Loucy (cell line): Measurements from ENCODE around the gene FAM210B.

Experiments
- H2AFZ ChIP-seq: fragments of 200-600 bp; sonication (generic); 2 replicates; pipeline ENCODE4 v1.6.0; 2016; ENCODE audit warnings: antibody characterized with exemption, mild to moderate bottlenecking, low read length, moderate library complexity
- H3F3A ChIP-seq: fragments of 200-600 bp; 2 replicates; pipeline ENCODE4 v1.6.0; 2016; ENCODE audit warnings: antibody characterized with exemption, low read depth, mild to moderate bottlenecking
- H3K27me3 ChIP-seq: fragments of 200-600 bp; sonication (generic); 2 replicates; pipeline ENCODE4 v1.6.1; 2014; ENCODE audit warnings: low read length, mild to moderate bottlenecking; ENCODE audit not compliant: insufficient read depth, poor library complexity, severe bottlenecking
- H3K36me3 ChIP-seq: fragments of 200-600 bp; sonication (generic); 2 replicates; pipeline ENCODE4 v1.6.1; 2016; ENCODE audit warnings: low read length; ENCODE audit not compliant: insufficient read depth
- H3K4me1 ChIP-seq: fragments of 200-600 bp; sonication (generic); 2 replicates; pipeline ENCODE4 v1.5.1; 2014; ENCODE audit warnings: low read length, mild to moderate bottlenecking; ENCODE audit not compliant: insufficient read depth, poor library complexity, severe bottlenecking
- H3K4me2 ChIP-seq: fragments of 200-600 bp; sonication (generic); 2 replicates; pipeline ENCODE4 v1.6.0; 2014; ENCODE audit warnings: antibody characterized with exemption, low read length, low read depth, mild to moderate bottlenecking; ENCODE audit not compliant: poor library complexity, severe bottlenecking
- H3K4me3 ChIP-seq: fragments of 200-600 bp; sonication (generic); 2 replicates; pipeline ENCODE4 v1.5.1; 2014; ENCODE audit warnings: low read length, mild to moderate bottlenecking, mixed read lengths; ENCODE audit not compliant: poor library complexity, severe bottlenecking
- H3K79me2 ChIP-seq: fragments of 200-600 bp; sonication (generic); 2 replicates; pipeline ENCODE4 v1.6.1; 2014; ENCODE audit warnings: low read length; ENCODE audit not compliant: insufficient read depth
- H3K9ac ChIP-seq: fragments of 200-600 bp; sonication (generic); 2 replicates; pipeline ENCODE4 v1.6.0; 2014; ENCODE audit warnings: mild to moderate bottlenecking, low read depth, low read length, moderate library complexity; ENCODE audit not compliant: poor library complexity, severe bottlenecking
- H3K9me2 ChIP-seq: fragments of 200-600 bp; sonication (generic); replicated peaks from 2 replicates; pipeline ENCODE4 v1.6.1; 2016; ENCODE audit warnings: low read depth, low read length, mixed read lengths
- H3K9me3 ChIP-seq: fragments of 200-600 bp; sonication (generic); 2 replicates; pipeline ENCODE4 v1.6.1; 2014; ENCODE audit warnings: mild to moderate bottlenecking, antibody characterized with exemption, low read length, low read depth; ENCODE audit not compliant: insufficient read depth
- H4K20me1 ChIP-seq: fragments of 200-600 bp; sonication (generic); 2 replicates; pipeline ENCODE4 v1.6.0; 2014; ENCODE audit warnings: antibody characterized with exemption, low read length, mild to moderate bottlenecking; ENCODE audit not compliant: insufficient read depth, poor library complexity, severe bottlenecking
- EZH2phosphoT487 ChIP-seq: fragments of 200-600 bp; IDR thresholded peaks from 2 replicates; pipeline ENCODE4 v1.6.1; 2018; ENCODE audit warnings: antibody characterized with exemption, mild to moderate bottlenecking, moderate library complexity, borderline replicate concordance
- TF ChIP-seq, protein P1 (sequence below): fragments of 200-600 bp; sonication (generic); conservative IDR thresholded peaks from 2 replicates; pipeline ENCODE4 v1.5.1; 2014; ENCODE audit warnings: mild to moderate bottlenecking, antibody characterized with exemption, low read length

FAM210B gene

DNA sequence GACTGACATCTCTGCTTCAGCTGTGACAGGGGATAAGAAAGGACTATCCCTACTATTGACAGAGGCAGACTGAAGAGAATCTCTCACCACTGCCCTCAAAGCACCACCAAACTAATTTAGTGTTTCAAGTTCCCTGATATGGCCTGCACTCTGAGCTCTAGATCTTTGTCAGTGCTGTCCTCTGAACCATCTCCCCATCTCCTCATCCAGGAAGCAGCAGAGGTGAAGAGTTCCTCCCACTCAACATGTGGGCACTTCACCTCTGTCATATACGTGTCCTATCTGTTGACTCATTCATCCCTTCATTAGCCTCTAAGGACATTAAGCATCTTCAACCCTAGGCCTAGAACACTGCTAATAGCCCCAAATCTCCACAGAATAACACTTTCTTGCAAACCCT is 14.1 kb downstream of the FAM210B start:
- Histone ChIP-seq H3K9me2 (no peaks in the 10 kb centered on the region), H3K4me3 (no peak overlapping the region), H3K9ac (no peak overlapping the region), H4K20me1 (peaks cover 18% of the 10 kb centered on the region), H3K9me3 (no peaks in the 10 kb centered on the region), H3K36me3 (peaks cover 85% of the 10 kb centered on the region), H3K4me1 (no peaks in the 10 kb centered on the region), H2AFZ (no peak overlapping the region), H3F3A (no peaks in the 10 kb centered on the region; the same call in 1 of the 2 replicates), H3K27me3 (no peaks in the 10 kb centered on the region), H3K4me2 (no peak overlapping the region), H3K79me2 (peaks cover 62% of the 10 kb centered on the region)
- TF ChIP-seq EZH2phosphoT487, result no peak
- TF ChIP-seq, protein P1, sequence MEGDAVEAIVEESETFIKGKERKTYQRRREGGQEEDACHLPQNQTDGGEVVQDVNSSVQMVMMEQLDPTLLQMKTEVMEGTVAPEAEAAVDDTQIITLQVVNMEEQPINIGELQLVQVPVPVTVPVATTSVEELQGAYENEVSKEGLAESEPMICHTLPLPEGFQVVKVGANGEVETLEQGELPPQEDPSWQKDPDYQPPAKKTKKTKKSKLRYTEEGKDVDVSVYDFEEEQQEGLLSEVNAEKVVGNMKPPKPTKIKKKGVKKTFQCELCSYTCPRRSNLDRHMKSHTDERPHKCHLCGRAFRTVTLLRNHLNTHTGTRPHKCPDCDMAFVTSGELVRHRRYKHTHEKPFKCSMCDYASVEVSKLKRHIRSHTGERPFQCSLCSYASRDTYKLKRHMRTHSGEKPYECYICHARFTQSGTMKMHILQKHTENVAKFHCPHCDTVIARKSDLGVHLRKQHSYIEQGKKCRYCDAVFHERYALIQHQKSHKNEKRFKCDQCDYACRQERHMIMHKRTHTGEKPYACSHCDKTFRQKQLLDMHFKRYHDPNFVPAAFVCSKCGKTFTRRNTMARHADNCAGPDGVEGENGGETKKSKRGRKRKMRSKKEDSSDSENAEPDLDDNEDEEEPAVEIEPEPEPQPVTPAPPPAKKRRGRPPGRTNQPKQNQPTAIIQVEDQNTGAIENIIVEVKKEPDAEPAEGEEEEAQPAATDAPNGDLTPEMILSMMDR, result no peak

DNA sequence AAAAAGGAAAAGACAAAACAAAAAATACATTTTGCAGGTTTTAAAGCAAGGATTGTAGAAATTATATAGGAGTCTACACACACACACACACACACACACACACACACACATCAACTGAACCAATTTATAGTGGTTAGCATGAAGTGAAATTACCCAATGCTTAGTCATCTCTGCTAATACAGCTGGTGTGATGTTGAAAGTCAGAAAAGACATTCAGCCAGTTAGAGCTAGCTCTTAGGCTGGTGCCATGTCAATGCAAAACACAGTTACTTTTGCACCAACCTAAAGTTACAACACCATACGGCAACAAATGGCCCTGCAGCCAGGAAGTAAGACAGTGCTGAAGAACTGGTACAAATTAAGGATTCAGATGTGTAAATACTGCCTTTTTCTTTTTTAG is 15.2 kb downstream of the FAM210B start:
- Histone ChIP-seq H2AFZ (no peak overlapping the region), H3K27me3 (no peaks in the 10 kb centered on the region), H3K79me2 (peaks cover 73% of the 10 kb centered on the region), H4K20me1 (peaks cover 23% of the 10 kb centered on the region), H3K4me2 (no peak overlapping the region), H3K4me3 (no peak overlapping the region), H3F3A (no peaks in the 10 kb centered on the region; the same call in 1 of the 2 replicates), H3K4me1 (no peaks in the 10 kb centered on the region), H3K9me3 (no peaks in the 10 kb centered on the region), H3K9ac (no peak overlapping the region), H3K9me2 (no peaks in the 10 kb centered on the region), H3K36me3 (peaks cover 87% of the 10 kb centered on the region)
- no peak for TF ChIP-seq EZH2phosphoT487
- TF ChIP-seq, protein P1, result no peak

DNA sequence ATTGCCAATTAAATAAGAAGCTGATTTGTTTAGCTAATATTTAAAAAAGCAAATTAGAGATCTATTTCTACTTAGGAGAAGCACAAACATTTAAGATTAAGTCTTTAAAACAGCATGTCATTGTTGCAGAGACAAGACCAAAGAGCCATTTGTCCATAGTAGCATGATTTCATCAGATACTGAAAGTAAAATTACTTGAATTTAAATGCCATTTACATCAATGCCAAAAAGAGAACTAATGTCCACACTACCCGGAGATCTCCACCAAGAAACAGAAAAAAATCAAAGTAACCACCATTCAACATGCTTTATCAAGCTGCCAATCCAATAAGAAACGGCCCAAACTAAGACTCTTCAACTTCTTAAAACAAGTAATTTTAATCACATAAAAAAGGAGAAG is 17.6 kb downstream of the FAM210B start:
- Histone ChIP-seq H4K20me1 (peaks cover 31% of the 10 kb centered on the region), H3K9me2 (no peaks in the 10 kb centered on the region), H3K9me3 (no peaks in the 10 kb centered on the region), H3K27me3 (no peaks in the 10 kb centered on the region), H3K4me3 (no peak overlapping the region), H3K9ac (no peak overlapping the region), H2AFZ (no peak overlapping the region), H3K79me2 (peaks cover 89% of the 10 kb centered on the region), H3K4me1 (peaks cover 8% of the 10 kb centered on the region), H3K4me2 (peak overlapping the region; percentile 11), H3K36me3 (peaks cover 80% of the 10 kb centered on the region), H3F3A (no peaks in the 10 kb centered on the region)
- TF ChIP-seq EZH2phosphoT487, result no peak
- TF ChIP-seq, protein P1, result no peak
